A549 (cell line): ENCODE measurements around the gene MED26. TPM values are rescaled to one million over a fixed set of nuclear protein-coding genes. Genes with fewer than 3 reads are reported as not detected.
"Not testable (repeated sequence)": the region's sequence is repeated elsewhere in the genome, so short reads cannot be mapped to it uniquely, and the experiment has no call there.

Source experiments
- ATAC-seq, 2 experiments: fragments of 200-7000 bp in 1 of 2; fragments of >200 bp in 1 of 2; cut with Nextera tagmentation in 1 of 2; cut with Tn5 transposase in 1 of 2; 3 replicates each; pipeline versions ENCODE4 v1.8.0 to v1.9.1; 2018 to 2020; ENCODE audit warnings: mild to moderate bottlenecking in 1 of 2, moderate library complexity in 1 of 2
- CTCF ChIA-PET: fragments of 300-600 bp; sonication (Branson Sonifier 250); formaldehyde crosslinking; extraction: SDS; loops from one replicate; lab custom pipeline; 2021; ENCODE audit warnings: antibody characterized with exemption, inconsistent platforms; lab: Yijun Ruan, JAX
- POLR2A ChIA-PET: fragments of 350-600 bp; formaldehyde crosslinking; extraction: SDS; loops from one replicate; lab custom pipeline; 2021; ENCODE audit warnings: antibody characterized with exemption, inconsistent platforms; lab: Yijun Ruan, JAX
- DNase-seq, 2 experiments: peaks; one replicate each; pipeline versions ENCODE4 v3.0.0 to v3.0.0-alpha.2; 2011 to 2016; ENCODE audit warnings: low read depth in 1 of 2, low spot score in 1 of 2
- FAIRE-seq: peaks from 2 replicates; lab custom pipeline; 2011; peaks lifted over from hg19 to GRCh38; lab: Jason Lieb, UNC
- H3K27ac ChIP-seq, 2 experiments: fragments of >200 bp; sonication (Bioruptor Twin); formaldehyde crosslinking; 3 replicates each; pipeline ENCODE4 v1.5.1; 2016 to 2017
- H3K4me1 ChIP-seq: fragments of >200 bp; sonication (Bioruptor Twin); formaldehyde crosslinking; 3 replicates; pipeline ENCODE4 v1.6.1; 2016
- H3K4me2 ChIP-seq: fragments of >200 bp; sonication (Bioruptor Twin); formaldehyde crosslinking; 3 replicates; pipeline ENCODE4 v1.6.1; 2016
- H3K4me3 ChIP-seq: fragments of >200 bp; sonication (Bioruptor Twin); formaldehyde crosslinking; 3 replicates; pipeline ENCODE4 v1.5.1; 2016
- H3K9me3 ChIP-seq: fragments of >200 bp; sonication (Bioruptor Twin); formaldehyde crosslinking; 3 replicates; pipeline ENCODE4 v1.6.1; 2016
- CEBPB ChIP-seq, 2 experiments: fragments of >200 bp in 1 of 2; sonication (Bioruptor Twin) in 1 of 2; formaldehyde crosslinking in 1 of 2; IDR thresholded peaks; 2 replicates each; pipeline ENCODE4 v1.6.1; 2012 to 2016
- CHD4 ChIP-seq: fragments of 200-600 bp; sonication (generic); IDR thresholded peaks from 2 replicates; pipeline ENCODE4 v1.6.1; 2016; ENCODE audit warnings: antibody characterized with exemption, mild to moderate bottlenecking, borderline replicate concordance
- EHF ChIP-seq: fragments of 250-450 bp; sonication (Bioruptor Pico); IDR thresholded peaks from 2 replicates; pipeline ENCODE4 v1.5.0; 2020; ENCODE audit warnings: mild to moderate bottlenecking
- EP300 ChIP-seq, 2 experiments: fragments of >200 bp; sonication (Bioruptor Twin); formaldehyde crosslinking; IDR thresholded peaks; 2 replicates in 1 of 2; 3 replicates in 1 of 2; pipeline ENCODE4 v1.6.1; 2016 to 2017
- HDAC2 ChIP-seq: fragments of 200-600 bp; sonication (generic); IDR thresholded peaks from 2 replicates; pipeline ENCODE4 v1.6.1; 2016
- HEYL ChIP-seq: fragments of 250-450 bp; sonication (Bioruptor Pico); IDR thresholded peaks from 2 replicates; pipeline ENCODE4 v1.8.0; 2021; ENCODE audit warnings: mild to moderate bottlenecking, moderate library complexity
- HMGXB4 ChIP-seq: fragments of 250-450 bp; sonication (Bioruptor Pico); IDR thresholded peaks from 2 replicates; pipeline ENCODE4 v1.5.0; 2021; ENCODE audit warnings: mild to moderate bottlenecking, moderate library complexity, borderline replicate concordance
- HOXB5 ChIP-seq: fragments of 250-450 bp; sonication (Bioruptor Pico); IDR thresholded peaks from 2 replicates; pipeline ENCODE4 v1.5.0; 2020; ENCODE audit warnings: mild to moderate bottlenecking, moderate library complexity
- JUN ChIP-seq, 2 experiments: fragments of >200 bp; sonication (Bioruptor Twin); formaldehyde crosslinking; IDR thresholded peaks; 2 replicates in 1 of 2; 3 replicates in 1 of 2; pipeline ENCODE4 v1.6.1; 2016 to 2017
- JUNB ChIP-seq: fragments of >200 bp; sonication (Bioruptor Twin); formaldehyde crosslinking; IDR thresholded peaks from 2 replicates; pipeline ENCODE4 v1.6.1; 2016
- KDM1A ChIP-seq: fragments of 200-600 bp; sonication (generic); IDR thresholded peaks from 2 replicates; pipeline ENCODE4 v1.6.1; 2016; ENCODE audit warnings: low read depth, mild to moderate bottlenecking
- MAZ ChIP-seq: fragments of 150-350 bp; IDR thresholded peaks from 2 replicates; pipeline ENCODE4 v1.6.1; 2014; ENCODE audit warnings: antibody characterized with exemption, low read depth, low read length, borderline replicate concordance
- NR3C1 ChIP-seq: fragments of >200 bp; sonication (Bioruptor Twin); formaldehyde crosslinking; IDR thresholded peaks from 3 replicates; pipeline ENCODE4 v1.6.1; 2017
- POLR2A ChIP-seq: IDR thresholded peaks from 2 replicates; pipeline ENCODE4 v1.6.1; 2012; ENCODE audit warnings: mild to moderate bottlenecking, low read length
- POLR2AphosphoS2 ChIP-seq: conservative IDR thresholded peaks from 2 replicates; pipeline ENCODE4 v1.6.1; 2012; ENCODE audit warnings: low read length, improper control_type of control experiment, inconsistent platforms
- RARB ChIP-seq: fragments of 250-450 bp; sonication (Bioruptor Pico); IDR thresholded peaks from 2 replicates; pipeline ENCODE4 v1.8.0; 2021; ENCODE audit warnings: mild to moderate bottlenecking, moderate library complexity
- RCOR1 ChIP-seq: fragments of 150-350 bp; IDR thresholded peaks from 2 replicates; pipeline ENCODE4 v1.6.1; 2014; ENCODE audit warnings: antibody characterized with exemption, low read length, low read depth
- RFX5 ChIP-seq: fragments of 450-650 bp; IDR thresholded peaks from 2 replicates; pipeline ENCODE4 v1.7.1; 2014; ENCODE audit warnings: antibody characterized with exemption, mild to moderate bottlenecking, moderate library complexity
- SMC3 ChIP-seq: fragments of >200 bp; sonication (Bioruptor Twin); formaldehyde crosslinking; IDR thresholded peaks from 3 replicates; pipeline ENCODE4 v1.6.1; 2018; ENCODE audit warnings: inconsistent platforms
- SREBF2 ChIP-seq: fragments of 450-650 bp; IDR thresholded peaks from 2 replicates; pipeline ENCODE4 v1.6.1; 2014; ENCODE audit warnings: mild to moderate bottlenecking, moderate library complexity
- USF2 ChIP-seq: fragments of 450-650 bp; IDR thresholded peaks from 2 replicates; pipeline ENCODE4 v1.6.1; 2014; ENCODE audit warnings: antibody characterized with exemption
- ZC3H11A ChIP-seq: fragments of 450-650 bp; IDR thresholded peaks from 2 replicates; pipeline ENCODE4 v1.6.1; 2014; ENCODE audit warnings: antibody characterized with exemption, mild to moderate bottlenecking
- ZFP36 ChIP-seq: fragments of 450-650 bp; IDR thresholded peaks from 2 replicates; pipeline ENCODE4 v1.6.1; 2014; ENCODE audit warnings: borderline replicate concordance; ENCODE audit not compliant: partially characterized antibody
- WGBS: methylation state at CpG from one replicate; pipeline ENCODE4 v1.1.6; 2017; ENCODE audit errors: missing lambda C conversion rate; 5-methylcytosine and 5-hydroxymethylcytosine counted together
- polyA plus RNA-seq, 4 experiments: library from polyadenylated mRNA; depleted of rRNA in 3 of 4; stranded (reverse); fragments of >200 nt; fragmentation: RNase III in 1 of 4; extraction: RNeasy Plus Mini Kit Qiagen cat#74134 plus additional on column Dnase treatment in 1 of 4; gene quantifications; 2 replicates in 3 of 4; 3 replicates in 1 of 4; pipeline ENCODE4 v1.2.3, GENCODE V29; 2011 to 2017
- TF ChIP-seq, protein P1 (sequence below): IDR thresholded peaks from 2 replicates; pipeline ENCODE4 v1.6.1; 2012
- TF ChIP-seq, protein P2 (sequence below): fragments of 200-600 bp; sonication (generic); IDR thresholded peaks from 2 replicates; pipeline ENCODE4 v1.6.1; 2016; ENCODE audit warnings: antibody characterized with exemption, mild to moderate bottlenecking, moderate library complexity

Gene MED26
- polyA plus RNA-seq, 2 of the 4 experiments (the other 2 are of a cell fraction): 2.4 to 3.6 TPM

DNA sequence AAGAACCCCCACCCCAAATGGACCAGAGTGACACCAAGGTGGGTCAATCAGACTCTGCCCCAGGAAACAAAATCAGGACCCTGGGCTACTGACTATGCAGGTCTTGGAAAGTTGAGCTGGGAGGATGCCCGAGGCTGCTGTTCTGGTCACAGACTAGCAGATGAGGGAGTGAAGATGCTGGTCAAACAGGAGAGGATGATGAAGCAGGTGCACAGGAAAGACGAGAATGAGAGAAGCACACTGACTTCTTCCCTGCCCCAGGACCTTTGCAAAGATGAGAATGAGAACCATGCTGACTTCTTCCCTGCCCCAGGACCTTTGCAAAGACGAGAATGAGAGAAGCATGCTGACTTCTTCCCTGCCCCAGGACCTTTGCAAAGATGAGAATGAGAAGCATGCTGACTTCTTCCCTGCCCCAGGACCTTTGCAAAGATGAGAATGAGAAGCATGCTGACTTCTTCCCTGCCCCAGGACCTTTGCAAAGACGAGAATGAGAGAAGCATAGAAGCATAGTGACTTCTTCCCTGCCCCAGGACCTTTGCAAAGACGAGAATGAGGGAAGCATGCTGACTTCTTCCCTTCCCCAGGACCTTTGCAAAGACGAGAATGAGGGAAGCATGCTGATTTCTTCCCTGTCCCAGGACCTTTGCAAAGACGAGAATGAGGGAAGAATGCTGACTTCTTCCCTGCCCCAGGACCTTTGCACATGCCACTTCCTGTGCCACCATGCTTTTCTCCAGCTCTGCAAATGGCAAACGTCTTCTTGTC, 23.6 kb upstream of the MED26 start:
- H3K27ac ChIP-seq, CTCF ChIA-PET, FAIRE-seq, H3K4me1 ChIP-seq, DNase-seq, POLR2A ChIA-PET, H3K9me3 ChIP-seq, H3K4me2 ChIP-seq, H3K4me3 ChIP-seq, ATAC-seq: not testable (repeated sequence)
- peak; percentile 25; the same call in 1 of the 2 replicates for TF ChIP-seq KDM1A
- peak; percentile 43; the same call in 1 of the 2 replicates for TF ChIP-seq HDAC2
- WGBS: 94% methylated on average over 8 of the region's 8 CpGs

DNA sequence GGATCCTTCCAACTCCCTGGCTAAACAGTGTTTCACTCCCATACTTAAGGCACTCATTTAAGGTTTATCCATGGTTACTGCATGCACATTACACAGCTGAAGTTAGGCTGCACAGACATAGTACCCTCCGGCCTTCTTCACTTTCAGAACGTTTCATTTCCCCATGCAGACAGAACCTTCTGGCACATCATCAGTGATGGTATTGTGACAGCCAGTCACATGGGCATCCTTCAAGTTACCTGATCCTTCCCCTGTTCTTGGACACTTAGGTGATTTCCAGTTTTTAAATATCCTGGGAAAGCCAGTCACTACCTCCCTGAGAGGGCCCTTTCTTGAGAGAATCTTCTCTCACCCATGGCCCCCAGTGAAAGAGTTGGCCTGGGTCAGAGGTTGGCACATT, 22.8 kb upstream of the MED26 start:
- Histone ChIP-seq H3K4me2 (no peak overlapping the region), H3K9me3 (no peaks in the 10 kb centered on the region), H3K4me1 (no peaks in the 10 kb centered on the region), H3K4me3 (no peak overlapping the region), H3K27ac (no peak overlapping the region)
- ATAC-seq (peak in 1 of 2 experiments; percentile 43; a peak in 1 of 6 replicates), FAIRE-seq (no peak), DNase-seq (no peak)
- ChIA-PET CTCF (no interaction called here), POLR2A (interaction anchor here (1.8 kb wide), 1 partner anchor 23 kb away, joined by 4 read pairs; the partner anchor contains the start of gene MED26)
- TF ChIP-seq CHD4: no peak
- TF ChIP-seq JUNB: no peak
- TF ChIP-seq RARB (CRISPR knock-in tag): no peak
- TF ChIP-seq CEBPB (IDR thresholded peaks at IDR 0.05): no peak
- TF ChIP-seq NR3C1: no peak
- TF ChIP-seq, protein P1, sequence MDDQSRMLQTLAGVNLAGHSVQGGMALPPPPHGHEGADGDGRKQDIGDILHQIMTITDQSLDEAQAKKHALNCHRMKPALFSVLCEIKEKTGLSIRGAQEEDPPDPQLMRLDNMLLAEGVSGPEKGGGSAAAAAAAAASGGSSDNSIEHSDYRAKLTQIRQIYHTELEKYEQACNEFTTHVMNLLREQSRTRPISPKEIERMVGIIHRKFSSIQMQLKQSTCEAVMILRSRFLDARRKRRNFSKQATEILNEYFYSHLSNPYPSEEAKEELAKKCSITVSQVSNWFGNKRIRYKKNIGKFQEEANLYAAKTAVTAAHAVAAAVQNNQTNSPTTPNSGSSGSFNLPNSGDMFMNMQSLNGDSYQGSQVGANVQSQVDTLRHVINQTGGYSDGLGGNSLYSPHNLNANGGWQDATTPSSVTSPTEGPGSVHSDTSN: no peak
- no peak for TF ChIP-seq HOXB5 (CRISPR knock-in tag)
- TF ChIP-seq HEYL: no peak
- WGBS: 100% methylated on average over 2 of the region's 2 CpGs

GRCh38 chr19:16649734-16650133, 21.7 kb upstream of the MED26 start:
- ChIA-PET POLR2A (interaction anchor here (1.1 to 1.8 kb wide), 2 partner anchors 10 to 22 kb away, joined by 3 to 4 read pairs; partner anchors contain the start of genes MED26 and SMIM7), CTCF (no interaction called here)
- Histone ChIP-seq H3K4me3 (no peak overlapping the region), H3K4me2 (no peak overlapping the region), H3K9me3 (no peaks in the 10 kb centered on the region), H3K27ac (no peak overlapping the region), H3K4me1 (no peaks in the 10 kb centered on the region)
- FAIRE-seq (no peak), DNase-seq (no peak), ATAC-seq (no peak; a peak in 1 of 6 replicates)
- 92% methylated on average over 9 of the region's 9 CpGs for WGBS
- TF ChIP-seq RFX5: no peak
- no peak for TF ChIP-seq RCOR1
- TF ChIP-seq JUN (IDR thresholded peaks at IDR 0.05): no peak
- TF ChIP-seq POLR2A: no peak
- TF ChIP-seq ZC3H11A: no peak
- no peak for TF ChIP-seq EHF
- TF ChIP-seq MAZ: no peak
- no peak for TF ChIP-seq NR3C1
- TF ChIP-seq HDAC2: no peak
- TF ChIP-seq USF2: no peak
- TF ChIP-seq CEBPB (IDR thresholded peaks at IDR 0.05): no peak

DNA sequence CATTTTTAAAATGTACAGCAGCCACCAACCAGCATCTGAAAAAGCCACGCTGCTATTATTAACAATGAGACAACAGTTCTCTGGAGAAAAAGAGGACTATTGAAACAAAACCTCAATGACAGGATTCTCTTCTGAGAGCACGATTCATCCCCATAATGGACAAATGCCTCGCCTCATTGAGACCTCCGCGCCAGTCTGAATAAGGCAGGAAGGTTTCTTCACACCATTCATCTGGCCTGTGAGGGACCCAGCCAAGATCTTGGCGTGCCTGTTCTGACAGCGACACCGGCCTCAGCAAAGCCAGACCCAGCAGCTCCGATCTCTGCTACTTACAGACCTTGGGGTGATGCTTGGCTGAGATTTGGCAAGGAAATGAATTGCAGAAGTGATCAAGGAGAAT, 17.1 kb upstream of the MED26 start:
- DNase-seq: no peak
- 91% methylated on average over 8 of the region's 9 CpGs for WGBS
- TF ChIP-seq EP300 (IDR thresholded peaks at IDR 0.05): no peak
- no peak for TF ChIP-seq SMC3
- TF ChIP-seq HMGXB4 (CRISPR knock-in tag): no peak
- TF ChIP-seq POLR2A: no peak
- no peak for TF ChIP-seq RARB (CRISPR knock-in tag)
- TF ChIP-seq, protein P2, sequence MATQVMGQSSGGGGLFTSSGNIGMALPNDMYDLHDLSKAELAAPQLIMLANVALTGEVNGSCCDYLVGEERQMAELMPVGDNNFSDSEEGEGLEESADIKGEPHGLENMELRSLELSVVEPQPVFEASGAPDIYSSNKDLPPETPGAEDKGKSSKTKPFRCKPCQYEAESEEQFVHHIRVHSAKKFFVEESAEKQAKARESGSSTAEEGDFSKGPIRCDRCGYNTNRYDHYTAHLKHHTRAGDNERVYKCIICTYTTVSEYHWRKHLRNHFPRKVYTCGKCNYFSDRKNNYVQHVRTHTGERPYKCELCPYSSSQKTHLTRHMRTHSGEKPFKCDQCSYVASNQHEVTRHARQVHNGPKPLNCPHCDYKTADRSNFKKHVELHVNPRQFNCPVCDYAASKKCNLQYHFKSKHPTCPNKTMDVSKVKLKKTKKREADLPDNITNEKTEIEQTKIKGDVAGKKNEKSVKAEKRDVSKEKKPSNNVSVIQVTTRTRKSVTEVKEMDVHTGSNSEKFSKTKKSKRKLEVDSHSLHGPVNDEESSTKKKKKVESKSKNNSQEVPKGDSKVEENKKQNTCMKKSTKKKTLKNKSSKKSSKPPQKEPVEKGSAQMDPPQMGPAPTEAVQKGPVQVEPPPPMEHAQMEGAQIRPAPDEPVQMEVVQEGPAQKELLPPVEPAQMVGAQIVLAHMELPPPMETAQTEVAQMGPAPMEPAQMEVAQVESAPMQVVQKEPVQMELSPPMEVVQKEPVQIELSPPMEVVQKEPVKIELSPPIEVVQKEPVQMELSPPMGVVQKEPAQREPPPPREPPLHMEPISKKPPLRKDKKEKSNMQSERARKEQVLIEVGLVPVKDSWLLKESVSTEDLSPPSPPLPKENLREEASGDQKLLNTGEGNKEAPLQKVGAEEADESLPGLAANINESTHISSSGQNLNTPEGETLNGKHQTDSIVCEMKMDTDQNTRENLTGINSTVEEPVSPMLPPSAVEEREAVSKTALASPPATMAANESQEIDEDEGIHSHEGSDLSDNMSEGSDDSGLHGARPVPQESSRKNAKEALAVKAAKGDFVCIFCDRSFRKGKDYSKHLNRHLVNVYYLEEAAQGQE: no peak
- no peak for TF ChIP-seq SREBF2
- no peak for TF ChIP-seq POLR2AphosphoS2
- TF ChIP-seq ZFP36: no peak

More for the DNA sequence above, 17.1 kb upstream of the MED26 start:
- Histone ChIP-seq H3K4me2 (no peak overlapping the region), H3K9me3 (no peaks in the 10 kb centered on the region), H3K4me1 (no peaks in the 10 kb centered on the region), H3K27ac (no peak overlapping the region), H3K4me3 (no peak overlapping the region)
- CTCF ChIA-PET: no interaction called here
- FAIRE-seq (no peak), ATAC-seq (no peak)
- POLR2A ChIA-PET: no interaction called here
